Kidney epithelial cell (primary cell): Measurements from ENCODE around the gene RPS6KA6. TPM values are rescaled to one million over a fixed set of nuclear protein-coding genes. Genes with fewer than 3 reads are reported as not detected.

Experiments
- DNase-seq: peaks from one replicate; pipeline ENCODE4 v3.0.0-alpha.2; 2010; ENCODE audit warnings: low read depth
- H3K27me3 ChIP-seq: 2 replicates; pipeline ENCODE4 v1.6.0; 2011; ENCODE audit warnings: low read length; ENCODE audit not compliant: control insufficient read depth, insufficient read depth
- H3K36me3 ChIP-seq: 2 replicates; pipeline ENCODE4 v1.5.1; 2011; ENCODE audit warnings: low read length; ENCODE audit not compliant: control insufficient read depth, insufficient read depth
- H3K4me3 ChIP-seq: 2 replicates; pipeline ENCODE4 v1.5.1; 2011; ENCODE audit warnings: low read depth, mild to moderate bottlenecking, control low read depth, low read length
- total RNA-seq: library from RNA; depleted of rRNA; stranded (reverse); fragments of >200 nt; gene quantifications from 2 replicates; pipeline ENCODE4 v1.2.3, GENCODE V29; 2015
- TF ChIP-seq, protein P1 (sequence below): IDR thresholded peaks from 2 replicates; pipeline ENCODE4 v1.5.1; 2011; ENCODE audit warnings: mild to moderate bottlenecking, moderate library complexity, low read length, control low read depth, inconsistent platforms; ENCODE audit not compliant: insufficient read depth, poor library complexity, severe bottlenecking

Gene RPS6KA6
- total RNA-seq, 1 donor from 2014 or later: 5.0 TPM

DNA sequence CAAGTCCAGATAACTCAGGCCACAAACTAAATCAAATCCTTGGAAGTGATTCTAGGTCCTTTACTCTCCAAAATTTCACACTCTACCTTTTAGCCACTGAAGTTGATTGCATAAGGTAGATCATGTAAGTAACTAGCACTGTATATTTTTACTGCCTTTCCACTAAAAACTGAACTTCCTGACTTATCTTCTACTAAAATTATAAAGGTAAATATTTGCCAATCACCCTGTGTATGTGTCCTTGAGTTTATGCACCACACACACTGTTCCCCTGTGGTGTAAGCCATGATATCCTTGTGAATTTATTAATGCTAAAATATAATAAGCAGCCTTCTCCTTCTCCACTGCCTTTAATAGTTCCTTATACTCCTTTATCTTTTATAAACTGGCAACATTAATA lies 25.6 kb downstream of the RPS6KA6 start:
- no peaks in the 10 kb centered on the region for H3K27me3 ChIP-seq
- TF ChIP-seq, protein P1, sequence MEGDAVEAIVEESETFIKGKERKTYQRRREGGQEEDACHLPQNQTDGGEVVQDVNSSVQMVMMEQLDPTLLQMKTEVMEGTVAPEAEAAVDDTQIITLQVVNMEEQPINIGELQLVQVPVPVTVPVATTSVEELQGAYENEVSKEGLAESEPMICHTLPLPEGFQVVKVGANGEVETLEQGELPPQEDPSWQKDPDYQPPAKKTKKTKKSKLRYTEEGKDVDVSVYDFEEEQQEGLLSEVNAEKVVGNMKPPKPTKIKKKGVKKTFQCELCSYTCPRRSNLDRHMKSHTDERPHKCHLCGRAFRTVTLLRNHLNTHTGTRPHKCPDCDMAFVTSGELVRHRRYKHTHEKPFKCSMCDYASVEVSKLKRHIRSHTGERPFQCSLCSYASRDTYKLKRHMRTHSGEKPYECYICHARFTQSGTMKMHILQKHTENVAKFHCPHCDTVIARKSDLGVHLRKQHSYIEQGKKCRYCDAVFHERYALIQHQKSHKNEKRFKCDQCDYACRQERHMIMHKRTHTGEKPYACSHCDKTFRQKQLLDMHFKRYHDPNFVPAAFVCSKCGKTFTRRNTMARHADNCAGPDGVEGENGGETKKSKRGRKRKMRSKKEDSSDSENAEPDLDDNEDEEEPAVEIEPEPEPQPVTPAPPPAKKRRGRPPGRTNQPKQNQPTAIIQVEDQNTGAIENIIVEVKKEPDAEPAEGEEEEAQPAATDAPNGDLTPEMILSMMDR: no peak
- H3K4me3 ChIP-seq: no peak overlapping the region
- no peak for DNase-seq
- H3K36me3 ChIP-seq: no peaks in the 10 kb centered on the region

DNA sequence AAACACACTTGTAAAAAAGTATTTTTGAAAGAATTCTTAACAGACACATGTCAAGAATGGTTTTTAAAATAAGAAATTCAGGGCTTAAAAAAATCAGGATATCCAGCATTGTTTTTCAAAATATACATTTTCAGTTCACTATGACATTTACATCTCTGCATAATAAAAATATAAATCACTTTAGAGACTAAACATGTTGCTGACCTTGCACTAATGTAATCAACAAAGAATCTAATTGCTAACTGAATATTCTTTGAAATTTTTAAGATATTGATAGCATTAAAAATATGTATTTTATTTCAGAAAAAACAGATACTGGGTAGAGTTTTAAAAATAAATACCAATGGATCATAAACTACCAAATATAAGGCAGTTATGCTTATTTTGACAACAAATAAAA lies 26.4 kb downstream of the RPS6KA6 start:
- no peaks in the 10 kb centered on the region for H3K36me3 ChIP-seq
- DNase-seq: no peak

DNA sequence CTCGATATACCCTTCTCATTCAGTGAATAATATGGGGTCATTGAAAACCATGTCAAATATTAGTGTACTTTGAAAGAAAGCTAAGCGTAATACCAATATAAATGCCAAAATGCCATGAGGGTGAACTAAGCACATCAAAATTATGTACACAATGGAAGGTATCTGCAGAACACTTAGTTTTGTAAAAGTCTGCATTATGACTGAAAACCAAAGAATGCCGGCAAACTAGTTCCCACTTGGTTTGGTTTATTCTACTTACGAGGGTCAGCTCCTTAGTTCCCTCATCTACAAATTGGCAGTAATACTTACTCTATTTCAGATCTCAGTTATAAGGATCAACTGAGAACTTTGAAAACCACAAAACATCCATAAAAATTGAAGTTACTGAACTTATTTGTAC lies 27.3 kb downstream of the RPS6KA6 start:
- TF ChIP-seq, protein P1: no peak
- Histone ChIP-seq H3K27me3 (no peaks in the 10 kb centered on the region), H3K36me3 (no peaks in the 10 kb centered on the region), H3K4me3 (no peak overlapping the region)
- no peak for DNase-seq

More for the DNA sequence above, 26.4 kb downstream of the RPS6KA6 start:
- TF ChIP-seq, protein P1: no peak
- Histone ChIP-seq H3K4me3 (no peak overlapping the region), H3K27me3 (no peaks in the 10 kb centered on the region)

DNA sequence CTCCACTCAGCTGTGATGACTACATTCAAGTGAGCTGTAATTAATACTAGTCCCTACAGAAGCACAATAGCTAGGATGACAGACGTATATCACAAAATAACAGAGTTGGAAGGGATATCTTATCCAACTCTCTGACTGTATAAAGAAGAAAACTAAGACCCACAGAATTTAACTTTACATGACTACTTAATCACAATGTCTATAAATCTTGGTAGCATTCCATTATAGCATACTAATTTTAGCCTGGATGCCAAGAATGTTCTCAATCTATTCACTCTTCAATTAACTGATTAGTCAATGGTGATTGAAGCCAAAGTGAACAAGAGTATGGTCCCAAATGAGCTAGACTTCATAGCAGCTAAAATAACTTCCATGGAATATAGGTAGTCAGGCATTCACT lies 31.2 kb downstream of the RPS6KA6 start:
- DNase-seq: no peak
- no peaks in the 10 kb centered on the region for H3K27me3 ChIP-seq
- H3K4me3 ChIP-seq: no peak overlapping the region
- no peaks in the 10 kb centered on the region for H3K36me3 ChIP-seq
- TF ChIP-seq, protein P1: no peak

DNA sequence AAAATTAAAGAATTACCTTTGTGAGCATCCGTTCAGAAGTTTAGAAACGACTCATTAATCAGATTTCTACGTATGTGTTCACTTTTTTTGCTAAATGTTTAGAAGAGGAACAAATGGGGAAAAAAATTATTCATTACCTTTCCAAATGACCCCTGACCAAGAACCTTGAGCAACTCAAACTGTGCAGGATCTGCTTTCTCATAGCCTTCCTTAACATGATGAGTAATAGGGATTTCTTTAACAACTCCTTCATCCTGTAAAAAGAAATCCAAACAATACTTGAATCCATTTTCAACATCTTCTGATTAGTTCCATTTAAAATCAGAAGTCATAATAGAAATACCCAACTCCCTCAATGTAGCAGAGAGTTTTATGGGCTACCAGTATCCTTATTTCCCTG lies 32.1 kb downstream of the RPS6KA6 start:
- DNase-seq: no peak
- Histone ChIP-seq H3K4me3 (no peak overlapping the region), H3K36me3 (no peaks in the 10 kb centered on the region), H3K27me3 (no peaks in the 10 kb centered on the region)
- TF ChIP-seq, protein P1: no peak

DNA sequence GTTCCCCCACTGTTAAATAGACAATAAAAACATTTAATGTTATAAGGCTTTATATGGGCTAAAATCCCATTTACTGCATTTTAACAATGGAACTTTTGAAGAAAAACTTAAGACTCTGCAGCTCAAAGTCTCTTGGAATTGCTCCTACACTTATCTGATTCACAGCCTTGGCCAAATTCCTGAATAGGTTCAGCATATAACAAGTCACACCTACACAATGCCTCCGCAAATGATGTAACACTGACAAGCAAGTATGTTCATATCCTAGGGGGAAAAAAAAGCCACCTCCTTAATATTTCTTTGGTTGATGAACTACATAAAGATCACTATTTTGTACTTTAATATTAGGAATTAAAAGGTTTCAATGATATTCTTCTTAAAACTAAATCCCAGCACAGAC lies 34.5 kb downstream of the RPS6KA6 start:
- Histone ChIP-seq H3K4me3 (no peak overlapping the region), H3K36me3 (no peaks in the 10 kb centered on the region), H3K27me3 (no peaks in the 10 kb centered on the region)
- no peak for DNase-seq
- TF ChIP-seq, protein P1: no peak
